Trophoblast cell (in vitro differentiated cells and primary cell): ENCODE results near the gene NDE1.

Experiments
- DNase-seq, 2 donors: peaks; one replicate each; pipeline ENCODE4 v3.0.0-alpha.2; 2016
- H2AFZ ChIP-seq: 2 replicates; pipeline ENCODE4 v1.6.1; 2013; ENCODE audit warnings: low read length, moderate library complexity, mild to moderate bottlenecking; ENCODE audit not compliant: insufficient read depth, poor library complexity
- H2AK5ac ChIP-seq: 2 replicates; pipeline ENCODE4 v1.6.1; 2013; ENCODE audit warnings: mild to moderate bottlenecking, low read length
- H2BK120ac ChIP-seq: 2 replicates; pipeline ENCODE4 v1.6.1; 2013; ENCODE audit warnings: low read length, mild to moderate bottlenecking, moderate library complexity; ENCODE audit not compliant: insufficient read depth, poor library complexity
- H2BK12ac ChIP-seq: 2 replicates; pipeline ENCODE4 v1.6.1; 2013; ENCODE audit warnings: mild to moderate bottlenecking, low read length, moderate library complexity
- H2BK5ac ChIP-seq: 2 replicates; pipeline ENCODE4 v1.6.1; 2013; ENCODE audit warnings: low read length, low read depth, moderate library complexity, mild to moderate bottlenecking; ENCODE audit not compliant: poor library complexity
- H3K14ac ChIP-seq: 2 replicates; pipeline ENCODE4 v1.6.1; 2013; ENCODE audit warnings: mild to moderate bottlenecking, low read length
- H3K18ac ChIP-seq: 2 replicates; pipeline ENCODE4 v1.6.1; 2013; ENCODE audit warnings: mild to moderate bottlenecking, low read length
- H3K23ac ChIP-seq: 2 replicates; pipeline ENCODE4 v1.6.1; 2013; ENCODE audit warnings: low read length
- H3K27ac ChIP-seq: 2 replicates; pipeline ENCODE4 v1.5.1; 2013; ENCODE audit warnings: low read depth, mild to moderate bottlenecking, inconsistent platforms, low read length, moderate library complexity
- H3K27me3 ChIP-seq: 2 replicates; pipeline ENCODE4 v1.6.1; 2013; ENCODE audit warnings: inconsistent platforms, mild to moderate bottlenecking, low read length, moderate library complexity; ENCODE audit not compliant: insufficient read depth
- H3K36me3 ChIP-seq, 2 experiments: 1 replicate in 1 of 2; 2 replicates in 1 of 2; pipeline ENCODE4 v1.6.1; 2013; ENCODE audit warnings: low read length in 2 of 2, mild to moderate bottlenecking in 2 of 2, moderate library complexity in 1 of 2; ENCODE audit not compliant: insufficient read depth in 2 of 2, control insufficient read depth in 1 of 2
- H3K4ac ChIP-seq: 2 replicates; pipeline ENCODE4 v1.6.1; 2013; ENCODE audit warnings: low read depth, mild to moderate bottlenecking, low read length, moderate library complexity
- H3K4me1 ChIP-seq, 2 experiments: 1 replicate in 1 of 2; 2 replicates in 1 of 2; pipeline ENCODE4 v1.6.1; 2013; ENCODE audit warnings: low read length in 2 of 2, mild to moderate bottlenecking in 2 of 2, moderate library complexity in 1 of 2; ENCODE audit not compliant: insufficient read depth in 2 of 2, control insufficient read depth in 1 of 2
- H3K4me2 ChIP-seq: 2 replicates; pipeline ENCODE4 v1.6.1; 2013; ENCODE audit warnings: inconsistent platforms, mild to moderate bottlenecking, low read length, moderate library complexity
- H3K4me3 ChIP-seq: 2 replicates; pipeline ENCODE4 v1.5.1; 2013; ENCODE audit warnings: mild to moderate bottlenecking, low read depth, low read length, inconsistent platforms
- H3K79me1 ChIP-seq: one replicate; pipeline ENCODE4 v1.6.1; 2013; ENCODE audit warnings: low read length
- H3K79me2 ChIP-seq: 2 replicates; pipeline ENCODE4 v1.6.1; 2013; ENCODE audit warnings: low read length, mild to moderate bottlenecking; ENCODE audit not compliant: control insufficient read depth, insufficient read depth, poor library complexity
- H3K9ac ChIP-seq: 2 replicates; pipeline ENCODE4 v1.6.1; 2013; ENCODE audit warnings: mild to moderate bottlenecking, low read length
- H3K9me3 ChIP-seq: 2 replicates; pipeline ENCODE4 v1.6.1; 2013; ENCODE audit warnings: low read depth, mild to moderate bottlenecking, control low read depth, inconsistent platforms, low read length; ENCODE audit not compliant: insufficient read depth
- H4K12ac ChIP-seq: 2 replicates; pipeline ENCODE4 v1.6.1; 2013; ENCODE audit warnings: low read depth, mild to moderate bottlenecking, low read length, moderate library complexity
- H4K8ac ChIP-seq: 2 replicates; pipeline ENCODE4 v1.6.1; 2013; ENCODE audit warnings: low read depth, mild to moderate bottlenecking, low read length, moderate library complexity
- H4K91ac ChIP-seq: one replicate; pipeline ENCODE4 v1.6.1; 2013; ENCODE audit warnings: low read depth, mild to moderate bottlenecking, low read length, moderate library complexity
- WGBS: extraction: QIAGEN DNeasy Blood & Tissue Kit; methylation state at CpG from one replicate; pipeline ENCODE4 v1.1.7; 2013; ENCODE audit warnings: missing lambda C conversion rate; ENCODE audit not compliant: insufficient read length, insufficient coverage; ENCODE audit errors: extremely low coverage; 5-methylcytosine and 5-hydroxymethylcytosine counted together

The NDE1 gene

DNA sequence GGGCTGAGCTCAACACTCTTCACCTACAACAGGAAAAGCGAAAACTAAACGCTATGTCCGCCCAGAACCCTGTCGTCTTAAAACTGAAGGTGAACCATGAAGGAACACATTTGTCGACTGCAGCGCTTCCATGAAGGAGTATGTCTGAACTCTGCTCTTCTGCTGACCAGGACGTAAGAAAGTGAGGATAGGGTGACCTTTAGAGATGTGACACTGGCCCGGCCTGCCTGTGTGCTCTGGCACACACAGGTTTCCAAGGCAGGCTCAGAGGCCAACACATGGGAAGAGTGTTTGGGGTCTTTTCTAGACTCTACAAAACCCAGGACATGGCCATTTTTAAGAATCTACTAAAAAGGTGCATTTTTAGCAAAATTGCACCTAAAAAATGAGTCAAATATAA, 28.2 kb upstream of the NDE1 start:
- Histone ChIP-seq H3K4me3 (no peak overlapping the region), H3K14ac (no peak overlapping the region), H2BK5ac (no peak overlapping the region), H2BK120ac (no peak overlapping the region), H3K4me1 (no peaks in the 10 kb centered on the region), H3K4ac (no peak overlapping the region), H2AFZ (no peak overlapping the region), H3K79me2 (no peaks in the 10 kb centered on the region), H3K79me1 (no peaks in the 10 kb centered on the region), H4K12ac (no peak overlapping the region), H3K23ac (no peak overlapping the region), H3K9ac (no peak overlapping the region), H3K4me2 (no peak overlapping the region), H3K9me3 (no peaks in the 10 kb centered on the region), H3K36me3 (peaks cover 31 to 55% of the 10 kb centered on the region in 2 experiments), H4K91ac (no peak overlapping the region), H2AK5ac (no peak overlapping the region), H3K18ac (no peak overlapping the region), H4K8ac (no peak overlapping the region), H2BK12ac (no peak overlapping the region), H3K27ac (no peak overlapping the region), H3K27me3 (no peaks in the 10 kb centered on the region)
- WGBS = no CpG with 5 or more reads among the region's 8 CpGs
- DNase-seq = no peak

- Histone ChIP-seq H3K79me1 (no peaks in the 10 kb centered on the region), H4K12ac (no peak overlapping the region), H3K79me2 (no peaks in the 10 kb centered on the region), H2BK5ac (no peak overlapping the region), H3K18ac (no peak overlapping the region), H3K4me3 (no peak overlapping the region), H4K8ac (no peak overlapping the region), H3K4me2 (no peak overlapping the region), H2AK5ac (no peak overlapping the region), H3K27me3 (no peaks in the 10 kb centered on the region), H2BK120ac (no peak overlapping the region), H3K4me1 (no peaks in the 10 kb centered on the region), H4K91ac (no peak overlapping the region), H3K14ac (no peak overlapping the region), H3K9ac (no peak overlapping the region), H3K27ac (no peak overlapping the region), H3K23ac (no peak overlapping the region), H3K9me3 (no peaks in the 10 kb centered on the region), H2BK12ac (no peak overlapping the region), H3K36me3 (peaks cover 18 to 36% of the 10 kb centered on the region in 2 experiments), H3K4ac (no peak overlapping the region), H2AFZ (no peak overlapping the region)
- DNase-seq = no peak
- no CpG with 5 or more reads among the region's 2 CpGs for WGBS
These were observed 18.2 kb upstream of the NDE1 start for GRCh38 chr16:15631730-15632409.

GRCh38 chr16:15635926-15636325, 14.1 kb upstream of the NDE1 start:
- no peak overlapping the region for H2BK120ac ChIP-seq
- H3K4me2 ChIP-seq = no peak overlapping the region
- H3K4me3 ChIP-seq = no peak overlapping the region
- no peaks in the 10 kb centered on the region for H3K4me1 ChIP-seq
- no peak for DNase-seq
- no peaks in the 10 kb centered on the region for H3K9me3 ChIP-seq
- no peak overlapping the region for H3K9ac ChIP-seq
- no peak overlapping the region for H4K91ac ChIP-seq
- H3K4ac ChIP-seq = no peak overlapping the region
- H3K14ac ChIP-seq = no peak overlapping the region
- H4K8ac ChIP-seq = no peak overlapping the region
- no peak overlapping the region for H4K12ac ChIP-seq
- no peak overlapping the region for H2BK5ac ChIP-seq
- H2BK12ac ChIP-seq = no peak overlapping the region
- no peak overlapping the region for H3K18ac ChIP-seq
- no peak overlapping the region for H3K23ac ChIP-seq
- H3K27me3 ChIP-seq = no peaks in the 10 kb centered on the region
- H3K27ac ChIP-seq = no peak overlapping the region
- WGBS = no CpG with 5 or more reads among the region's 9 CpGs
- no peaks in the 10 kb centered on the region for H3K79me2 ChIP-seq
- H2AFZ ChIP-seq = no peak overlapping the region
- H3K79me1 ChIP-seq = no peaks in the 10 kb centered on the region
- H3K36me3 ChIP-seq = peaks cover 22 to 47% of the 10 kb centered on the region in 2 experiments
- no peak overlapping the region for H2AK5ac ChIP-seq

DNA sequence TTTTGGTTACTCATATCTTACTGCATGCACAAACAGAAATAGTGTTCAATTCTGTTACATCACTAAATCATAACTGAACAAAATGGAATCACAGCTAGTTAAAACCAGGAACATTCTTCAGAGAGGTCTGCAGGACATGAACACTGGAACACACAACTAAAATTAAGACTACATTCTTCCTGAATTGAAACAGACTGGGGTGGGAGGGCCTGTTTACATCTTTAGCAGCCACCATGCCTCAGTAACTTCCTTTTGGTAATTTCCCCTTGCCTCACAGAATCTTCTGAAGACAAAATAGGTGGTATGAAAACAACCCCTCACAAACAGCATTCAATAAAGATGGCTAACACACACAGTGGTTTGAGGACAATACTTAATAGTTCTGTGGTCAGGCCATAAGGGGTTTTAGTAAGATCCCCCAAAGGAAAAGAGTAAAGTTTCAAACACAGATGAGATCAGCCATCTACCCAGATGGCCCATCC, 13.6 kb upstream of the NDE1 start:
- Histone ChIP-seq H3K14ac (no peak overlapping the region), H3K36me3 (peaks cover 22 to 45% of the 10 kb centered on the region in 2 experiments), H3K79me1 (no peaks in the 10 kb centered on the region), H3K79me2 (no peaks in the 10 kb centered on the region), H3K4me1 (no peaks in the 10 kb centered on the region), H3K9ac (no peak overlapping the region), H2AK5ac (no peak overlapping the region), H3K4ac (no peak overlapping the region), H4K91ac (no peak overlapping the region), H2BK120ac (no peak overlapping the region), H3K4me3 (no peak overlapping the region), H3K18ac (no peak overlapping the region), H3K27me3 (no peaks in the 10 kb centered on the region), H3K4me2 (no peak overlapping the region), H2BK5ac (no peak overlapping the region), H3K27ac (no peak overlapping the region), H4K8ac (no peak overlapping the region), H2AFZ (no peak overlapping the region), H4K12ac (no peak overlapping the region), H3K9me3 (no peaks in the 10 kb centered on the region), H2BK12ac (no peak overlapping the region), H3K23ac (no peak overlapping the region)
- DNase-seq = no peak
